NCI-H2196 (cell line): ENCODE data around the gene HPSE2.

Source experiments
- DNase-seq: peaks from one replicate; lab custom pipeline; 2025; ENCODE audit not compliant: unreplicated experiment; lab: John Stamatoyannopoulos, UW

The HPSE2 gene

GRCh38 chr10:98469001-98469931 is 766.4 kb downstream of the HPSE2 start:
- no peak for DNase-seq

- peak; percentile 50 for DNase-seq
Observed at GRCh38 chr10:98467506-98468318, 767.9 kb downstream of the HPSE2 start.

- DNase-seq: no peak
Observed at GRCh38 chr10:98466861-98467505, 768.7 kb downstream of the HPSE2 start.

DNA sequence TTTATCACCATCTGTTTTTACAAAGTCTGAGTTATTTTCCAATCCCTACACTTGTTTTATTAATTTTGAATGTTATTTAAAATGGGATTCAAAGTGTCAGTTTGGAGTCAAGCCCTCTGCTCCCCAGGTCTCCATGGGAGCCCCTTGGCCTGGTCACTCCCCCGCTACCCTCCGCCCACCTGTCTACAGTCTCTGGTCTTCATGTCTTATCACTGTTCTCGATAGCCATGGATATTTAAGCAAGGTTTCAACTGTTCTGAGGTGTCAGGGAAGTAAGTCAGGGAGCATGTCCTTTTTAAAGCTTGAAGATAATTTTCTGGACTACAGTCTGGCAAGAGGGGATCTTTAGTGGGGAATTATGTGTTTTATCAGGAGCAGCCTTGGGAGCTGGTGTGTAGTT is 769.8 kb downstream of the HPSE2 start:
- DNase-seq: no peak

GRCh38 chr10:98463976-98464754 is 771.5 kb downstream of the HPSE2 start:
- no peak for DNase-seq

GRCh38 chr10:98463016-98463415 is 772.6 kb downstream of the HPSE2 start:
- no peak for DNase-seq

DNA sequence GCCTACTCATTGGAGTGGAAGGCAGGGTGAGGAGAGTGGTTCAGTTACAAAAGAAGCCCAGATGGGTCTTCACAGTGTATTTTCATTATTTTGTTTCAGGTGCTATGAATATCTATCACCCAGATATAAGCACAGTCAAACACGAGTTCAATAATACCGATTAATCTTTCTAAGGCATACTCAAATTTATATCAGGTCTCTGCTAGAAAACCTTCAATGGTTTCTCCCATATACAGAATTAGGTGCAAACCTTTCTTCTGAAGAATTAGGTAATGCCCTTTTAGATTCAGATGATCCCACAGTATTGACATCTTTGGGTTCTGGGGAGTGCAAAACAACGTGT is 774.2 kb downstream of the HPSE2 start:
- no peak for DNase-seq

DNA sequence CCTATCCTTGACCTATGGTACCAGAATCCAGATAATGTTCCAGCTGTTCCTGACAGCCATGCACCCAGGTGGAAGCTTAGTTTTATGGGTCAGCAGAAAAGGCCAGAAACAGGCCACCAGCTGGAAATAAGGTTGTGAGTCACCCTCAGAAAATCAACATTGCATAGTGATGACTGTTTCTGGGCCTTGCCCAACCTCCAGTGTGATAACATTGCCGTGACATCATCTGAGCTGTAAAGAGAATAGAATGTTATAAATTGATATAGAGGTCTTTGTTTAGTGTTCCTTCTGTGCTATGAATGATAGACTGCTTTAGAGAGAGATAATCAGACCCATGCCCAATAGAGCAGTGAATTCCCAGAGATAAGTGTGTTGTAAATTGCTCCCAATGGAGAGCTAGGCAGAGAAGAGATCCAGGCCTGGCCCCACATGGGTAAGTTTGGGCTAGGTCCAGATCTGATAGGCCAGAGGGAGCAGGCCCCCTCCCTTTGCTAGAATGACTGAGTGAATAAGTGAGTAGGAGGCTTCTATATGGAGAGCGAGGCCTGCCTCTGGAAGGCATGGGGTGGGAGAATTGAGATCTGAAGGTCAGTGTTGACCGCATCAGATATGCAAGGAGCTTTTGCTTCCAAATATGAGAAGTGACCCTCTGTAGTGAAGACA is 774.7 kb downstream of the HPSE2 start:
- peak; percentile 57 for DNase-seq

- DNase-seq: no peak
Observed at GRCh38 chr10:98458809-98459784, 776.6 kb downstream of the HPSE2 start.

DNA sequence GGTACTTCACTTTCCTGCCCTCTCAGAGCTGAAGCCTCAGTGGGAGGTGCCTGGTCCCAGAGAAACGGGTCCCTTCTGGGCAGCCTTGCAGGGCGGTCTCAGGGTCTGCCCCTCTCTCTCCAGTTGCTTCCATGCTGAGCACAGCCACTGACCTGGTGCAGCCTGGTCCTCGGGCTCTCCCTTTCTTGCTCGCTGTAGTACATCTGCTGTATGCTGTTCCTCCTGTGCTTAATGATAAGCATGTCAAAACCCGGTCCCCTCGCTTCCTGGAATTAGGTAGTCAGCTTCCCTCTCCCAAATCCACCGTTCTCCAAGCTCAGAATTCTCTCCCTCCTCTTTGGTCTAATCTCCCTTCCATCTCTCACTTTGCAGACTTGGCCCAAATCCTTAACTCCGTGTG is 777.9 kb downstream of the HPSE2 start:
- no peak for DNase-seq

DNA sequence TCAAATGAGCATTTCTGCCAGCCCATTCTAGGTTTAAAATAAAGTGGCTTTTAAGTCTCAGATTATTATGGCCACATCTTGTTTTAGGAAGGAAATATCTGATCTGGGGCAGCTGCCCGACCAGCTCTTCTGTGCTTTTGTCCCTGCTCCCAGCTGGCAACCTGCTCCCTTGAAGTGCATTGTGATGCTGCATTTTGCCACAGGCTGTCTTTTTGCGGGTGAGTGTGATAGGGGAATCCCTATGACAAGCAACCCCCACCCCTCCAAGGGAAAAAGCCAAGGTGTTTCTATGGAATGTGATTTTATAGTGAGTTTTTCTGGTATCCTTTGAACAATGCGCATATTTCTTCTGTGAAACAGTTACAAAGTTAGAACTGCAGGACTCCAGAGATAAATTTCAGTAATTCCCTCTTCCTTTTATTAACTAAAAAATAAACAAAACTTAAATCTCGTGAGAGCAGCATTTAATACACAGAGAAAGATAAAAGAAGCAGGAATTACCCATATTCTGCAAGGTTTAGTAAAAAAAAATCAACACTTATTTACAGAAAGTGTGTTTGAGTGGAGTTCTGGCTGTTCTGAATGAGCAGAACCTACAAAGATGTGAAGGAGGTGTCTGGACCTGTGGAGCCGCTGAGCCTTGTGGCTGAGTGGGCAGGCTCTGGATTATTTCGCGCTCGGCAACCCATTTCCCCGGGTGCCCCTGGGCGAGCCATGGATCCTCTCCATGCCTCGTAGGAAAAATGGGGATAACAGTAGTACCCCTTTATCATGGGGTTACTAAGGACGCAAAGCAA is 778.8 kb downstream of the HPSE2 start:
- DNase-seq: no peak

DNA sequence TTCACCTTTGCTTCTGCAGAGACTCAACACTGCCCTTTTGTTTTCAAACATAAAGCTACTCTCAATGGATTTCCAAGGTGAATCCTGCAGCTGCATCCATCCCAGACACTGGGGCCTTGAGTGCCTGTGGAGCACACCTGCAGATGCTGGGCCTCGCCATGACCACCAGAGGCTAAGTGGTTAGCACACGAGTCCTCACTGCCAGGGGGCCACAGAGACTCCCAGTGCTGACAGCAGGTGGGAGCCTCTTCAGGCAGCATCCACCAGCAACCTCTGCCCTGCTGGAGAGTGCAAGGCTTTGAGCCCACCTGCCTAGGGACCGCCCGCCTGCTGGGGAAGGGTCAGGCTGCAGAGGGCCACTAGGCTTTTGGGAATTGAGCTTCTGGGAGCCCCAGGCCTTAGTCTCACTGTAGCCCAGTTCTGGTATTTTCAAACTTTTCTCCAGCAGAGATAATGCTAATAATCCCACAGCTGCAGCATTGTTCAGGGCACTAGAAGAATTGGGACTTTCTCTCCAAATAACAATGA is 779.5 kb downstream of the HPSE2 start:
- no peak for DNase-seq

GRCh38 chr10:98453729-98454128 is 781.9 kb downstream of the HPSE2 start:
- DNase-seq: no peak

GRCh38 chr10:98450618-98451017 is 785.0 kb downstream of the HPSE2 start:
- DNase-seq: no peak

DNA sequence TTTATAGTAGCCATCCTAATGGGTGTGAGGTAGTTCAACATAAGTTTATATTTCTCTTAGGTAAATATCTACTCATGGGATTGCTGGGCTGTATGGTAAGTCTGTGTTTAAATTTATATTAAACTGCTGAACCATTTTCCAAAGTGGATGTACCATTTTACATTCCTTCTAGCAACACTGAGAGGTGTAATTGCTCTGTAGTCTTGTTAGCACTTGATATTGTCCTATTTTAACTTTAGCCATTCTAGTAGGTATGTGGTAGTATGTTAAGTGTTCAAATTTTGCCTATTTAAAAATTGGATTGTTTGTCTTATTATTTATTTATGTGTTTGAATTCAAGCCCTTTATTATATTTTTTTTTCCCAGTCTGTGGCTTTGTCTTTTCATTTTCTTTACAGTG is 786.4 kb downstream of the HPSE2 start:
- DNase-seq: no peak

DNA sequence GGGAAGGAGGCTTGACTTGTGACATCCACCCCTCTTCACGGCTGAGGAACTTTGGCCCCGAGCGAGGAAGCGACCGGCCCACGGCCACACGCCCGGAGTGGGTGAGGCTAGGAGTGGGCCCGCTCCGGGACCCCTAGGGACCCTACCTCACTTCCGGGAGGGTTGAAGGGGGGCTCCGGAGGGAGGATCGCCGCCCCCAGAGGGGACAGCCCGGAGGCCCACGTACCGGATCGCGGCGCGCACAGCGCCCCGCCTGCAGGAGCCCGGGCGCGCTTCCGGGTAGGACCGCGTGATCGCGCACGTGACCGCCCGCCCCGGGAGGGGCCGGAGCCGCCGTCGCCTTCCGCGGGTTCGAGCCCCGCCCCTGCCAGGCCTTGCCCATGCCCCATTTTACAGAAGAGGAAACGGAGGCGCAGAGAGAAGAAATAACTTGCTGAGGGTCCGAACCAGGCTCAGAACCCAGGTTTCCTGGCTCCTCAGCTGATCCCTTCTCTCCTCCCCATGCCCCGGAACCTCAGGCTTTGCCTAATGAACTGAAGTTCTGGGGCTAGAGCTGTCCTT is 788.9 kb downstream of the HPSE2 start, which contains the start of gene HPS1:
Gene HPS1 (minus strand): TSS at position 275 of the 561 bp plus-strand sequence. CDS start 3,695 bp downstream, outside the sequence.
- peak; percentile 68 for DNase-seq

- DNase-seq: no peak
Observed at GRCh38 chr10:98446151-98446660, 789.4 kb downstream of the HPSE2 start.
